GM10266 (cell line): ENCODE measurements around the gene TMEM87B.

Source experiments
- DNase-seq: peaks from one replicate; pipeline ENCODE4 v3.0.0; 2012; ENCODE audit errors: extremely low spot score
- TF ChIP-seq, protein P1 (sequence below): IDR thresholded peaks from 2 replicates; pipeline ENCODE4 v1.5.1; 2012; ENCODE audit warnings: mild to moderate bottlenecking, low read depth; ENCODE audit not compliant: control insufficient read depth, insufficient read depth; ENCODE audit errors: missing control alignments

The TMEM87B gene

DNA sequence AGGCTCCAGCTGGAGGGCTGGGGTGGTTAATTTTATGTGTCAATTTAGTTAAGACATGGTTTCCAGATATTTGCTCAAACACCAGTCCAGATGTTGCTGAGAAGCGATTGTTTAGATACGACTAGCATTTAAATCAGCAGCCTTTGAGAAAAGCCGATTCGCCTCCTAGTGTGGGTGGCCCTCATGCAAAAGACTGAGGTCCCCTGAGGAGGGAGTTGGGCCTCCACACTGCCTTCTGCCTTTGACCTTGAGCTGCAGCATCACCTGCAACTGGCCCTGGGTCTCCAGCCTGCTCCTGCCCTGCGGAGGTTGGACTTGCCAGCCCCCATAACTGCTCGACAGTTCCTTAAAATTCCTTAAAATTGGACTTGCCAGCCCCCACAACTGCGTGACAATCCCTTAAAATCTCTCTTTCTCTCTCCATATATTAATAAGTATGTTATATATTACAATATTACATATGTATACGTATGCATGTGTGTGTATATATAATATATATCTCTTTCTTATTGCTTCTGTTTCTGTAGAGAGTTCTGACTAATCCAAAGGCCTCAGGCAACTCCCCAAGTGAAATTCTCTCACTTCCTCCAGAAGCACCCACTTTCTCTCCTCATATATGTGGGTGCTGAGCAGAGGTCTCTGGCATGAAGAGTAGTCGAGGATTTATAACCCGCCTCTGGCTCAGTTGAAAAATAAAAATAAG is 97.6 kb downstream of the TMEM87B start:
- TF ChIP-seq, protein P1, sequence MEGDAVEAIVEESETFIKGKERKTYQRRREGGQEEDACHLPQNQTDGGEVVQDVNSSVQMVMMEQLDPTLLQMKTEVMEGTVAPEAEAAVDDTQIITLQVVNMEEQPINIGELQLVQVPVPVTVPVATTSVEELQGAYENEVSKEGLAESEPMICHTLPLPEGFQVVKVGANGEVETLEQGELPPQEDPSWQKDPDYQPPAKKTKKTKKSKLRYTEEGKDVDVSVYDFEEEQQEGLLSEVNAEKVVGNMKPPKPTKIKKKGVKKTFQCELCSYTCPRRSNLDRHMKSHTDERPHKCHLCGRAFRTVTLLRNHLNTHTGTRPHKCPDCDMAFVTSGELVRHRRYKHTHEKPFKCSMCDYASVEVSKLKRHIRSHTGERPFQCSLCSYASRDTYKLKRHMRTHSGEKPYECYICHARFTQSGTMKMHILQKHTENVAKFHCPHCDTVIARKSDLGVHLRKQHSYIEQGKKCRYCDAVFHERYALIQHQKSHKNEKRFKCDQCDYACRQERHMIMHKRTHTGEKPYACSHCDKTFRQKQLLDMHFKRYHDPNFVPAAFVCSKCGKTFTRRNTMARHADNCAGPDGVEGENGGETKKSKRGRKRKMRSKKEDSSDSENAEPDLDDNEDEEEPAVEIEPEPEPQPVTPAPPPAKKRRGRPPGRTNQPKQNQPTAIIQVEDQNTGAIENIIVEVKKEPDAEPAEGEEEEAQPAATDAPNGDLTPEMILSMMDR, result no peak
- no peak for DNase-seq

DNA sequence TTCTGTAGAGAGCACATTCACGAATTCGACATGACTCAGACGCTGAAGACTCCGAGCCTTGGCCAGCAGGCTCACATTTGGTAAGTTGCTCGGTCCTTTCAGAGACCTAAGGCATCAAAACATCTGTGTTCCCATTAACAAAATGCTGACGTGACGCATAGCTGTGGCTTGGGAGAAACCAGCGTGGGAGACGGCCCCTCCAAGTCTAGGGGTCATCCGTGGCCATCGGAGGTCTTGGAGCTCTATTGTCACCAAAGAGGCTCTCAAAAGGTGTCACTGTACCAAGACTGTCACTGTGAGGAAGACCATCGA is 98.1 kb downstream of the TMEM87B start:
- DNase-seq, result no peak
- TF ChIP-seq, protein P1, result no peak

DNA sequence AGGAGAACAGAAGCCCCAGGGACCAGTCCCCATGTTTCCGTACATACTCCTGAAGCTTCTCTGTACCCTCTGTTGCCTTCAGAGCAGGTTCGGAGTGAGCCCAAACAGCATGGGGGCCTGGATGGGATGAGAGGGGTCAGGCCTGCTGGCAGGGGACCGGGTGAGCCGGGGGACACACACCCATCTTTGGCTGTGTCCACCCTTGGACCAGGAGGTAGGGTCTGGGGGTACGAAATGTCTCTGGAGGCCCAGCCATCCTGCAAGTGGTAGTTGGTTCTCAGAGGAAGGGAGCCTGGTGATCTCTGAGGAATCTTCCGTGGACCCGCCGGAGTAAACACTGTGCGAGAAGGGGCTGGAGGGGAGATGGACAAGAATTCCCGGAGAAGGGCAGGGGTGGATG is 98.4 kb downstream of the TMEM87B start:
- TF ChIP-seq, protein P1, result no peak
- DNase-seq, result no peak

DNA sequence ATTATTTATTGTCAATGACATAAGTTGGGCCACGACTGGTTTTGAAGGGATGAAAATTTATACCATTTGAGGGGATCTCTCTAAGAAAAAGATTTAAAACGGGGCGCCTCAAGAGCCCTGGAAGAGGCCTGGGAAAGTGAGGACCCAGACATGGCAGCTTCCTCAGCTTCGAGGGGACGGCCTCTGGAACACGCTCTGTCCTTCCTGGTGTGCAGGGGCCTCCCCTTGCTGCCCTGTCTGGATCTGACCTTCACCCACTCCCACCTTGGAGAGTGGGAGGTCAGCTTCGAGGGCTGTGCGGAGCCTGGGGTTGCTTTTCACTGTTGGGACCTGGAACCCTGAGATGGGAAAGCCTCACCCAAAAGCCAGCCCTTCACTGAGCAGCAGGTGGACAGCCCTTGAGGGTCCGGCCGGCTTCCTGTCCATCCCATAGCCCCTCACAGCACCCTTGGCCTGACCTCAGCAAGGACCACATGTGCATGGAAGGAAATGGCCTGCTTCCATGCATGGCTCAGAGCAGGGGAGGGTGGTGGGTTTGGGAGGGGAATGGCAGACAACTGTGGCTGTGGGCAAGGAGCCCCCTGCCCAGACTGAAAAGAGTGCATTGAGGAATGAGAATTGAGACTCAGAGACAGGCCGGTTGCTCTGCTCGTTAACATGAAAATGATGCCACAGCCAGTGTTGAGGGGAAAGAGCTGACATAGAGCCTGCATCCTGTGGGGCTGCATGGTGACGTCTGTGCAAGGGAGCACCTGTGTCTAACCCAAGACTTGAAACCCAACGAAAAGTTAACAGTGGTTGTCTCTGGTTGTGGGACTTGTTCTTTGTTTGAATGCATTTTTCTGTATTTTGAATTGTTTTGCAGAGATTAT is 99.4 kb downstream of the TMEM87B start:
- no peak for DNase-seq
- TF ChIP-seq, protein P1, result no peak

DNA sequence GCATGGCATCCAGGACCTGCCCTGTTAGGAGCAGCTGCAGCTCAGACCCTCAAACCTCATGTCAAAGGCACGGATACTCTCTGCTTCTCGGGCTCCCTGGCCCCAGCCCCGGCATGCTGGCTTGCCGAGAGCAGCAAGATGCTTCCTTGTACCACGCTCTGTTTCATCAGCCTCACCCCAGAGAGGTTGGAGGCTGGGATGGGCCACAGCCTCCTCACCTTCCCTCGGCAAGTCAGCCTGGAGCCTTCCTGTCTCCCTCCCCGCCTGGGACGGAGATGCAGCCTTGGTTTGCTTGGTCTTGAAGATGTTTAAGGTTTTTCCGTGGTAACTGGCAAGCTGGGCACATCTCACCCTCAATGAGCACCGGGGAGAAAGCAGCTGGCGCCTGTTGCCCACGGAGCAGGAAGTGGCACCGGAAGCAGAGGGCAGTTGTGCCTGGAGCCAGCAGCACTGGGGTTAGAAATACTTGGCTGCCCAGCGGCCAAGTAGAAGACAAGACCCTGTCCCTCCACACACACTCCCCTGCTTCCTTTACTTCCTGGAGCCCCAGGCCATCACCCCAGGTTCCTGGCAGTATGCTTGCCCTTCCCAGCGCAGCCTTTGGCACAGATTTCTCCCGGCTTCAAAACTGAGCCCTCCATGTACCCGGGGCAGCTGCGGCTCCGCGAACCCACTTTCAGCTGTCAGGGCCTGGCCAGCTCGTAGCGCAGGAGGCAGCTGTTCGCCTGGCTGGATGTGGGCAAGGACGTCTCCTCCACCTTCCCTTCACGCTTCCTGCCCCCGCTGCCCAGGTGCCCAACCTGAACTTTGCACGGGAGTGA is 100.5 kb downstream of the TMEM87B start:
- DNase-seq, result no peak
- TF ChIP-seq, protein P1, result no peak

DNA sequence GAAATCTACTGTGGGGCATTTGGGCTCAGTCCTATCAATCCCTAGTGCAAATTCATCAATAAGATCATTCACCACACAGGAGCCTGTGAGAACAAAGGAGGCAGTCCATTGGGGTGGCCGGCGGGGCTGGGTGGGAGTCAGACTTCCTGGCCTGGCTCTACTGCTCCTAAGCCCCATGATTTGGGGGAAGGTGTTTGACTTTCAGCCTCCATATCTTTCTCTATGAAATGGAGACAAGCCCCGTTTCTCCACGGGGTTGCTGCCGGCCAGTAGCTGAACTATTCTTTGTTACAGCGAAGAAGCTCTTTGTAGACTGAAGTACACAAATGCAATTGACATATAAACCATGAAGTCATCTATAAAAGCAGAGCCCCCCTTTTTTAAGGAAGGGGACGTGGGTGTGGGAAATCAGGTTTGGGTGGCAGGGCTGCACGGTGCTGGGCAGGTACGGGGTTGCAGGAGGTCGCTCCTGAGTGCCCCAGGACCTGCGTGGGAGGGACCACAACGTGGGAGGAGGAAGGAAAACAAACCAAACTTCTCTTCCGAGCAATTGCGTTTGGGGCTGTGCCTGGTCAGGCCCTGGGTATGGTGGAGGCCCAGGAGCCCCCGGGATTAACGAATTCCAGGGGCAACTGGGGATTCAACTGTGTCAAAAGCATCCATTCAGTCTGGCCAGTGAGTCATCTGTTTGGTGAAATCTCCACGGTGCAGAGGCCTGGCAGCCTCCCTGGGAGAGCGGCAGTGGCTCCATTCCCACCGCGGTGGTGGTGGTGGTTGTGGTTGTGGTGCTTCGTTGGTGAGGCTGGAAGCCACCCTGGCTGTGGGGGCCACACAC is 101.3 kb downstream of the TMEM87B start:
- DNase-seq, result no peak
- TF ChIP-seq, protein P1, result no peak
